T-helper 2 cell treated with Interferon-gamma antibody and Interleukin-4, amounts not matched to agents 100 ng/mL and 5 ng/mL, for 36 hours (primary cell): ENCODE data around the gene CKAP2L. TPM values are rescaled to one million over a fixed set of nuclear protein-coding genes. Genes with fewer than 3 reads are reported as not detected.
"Not testable (repeated sequence)": the region's sequence is repeated elsewhere in the genome, so short reads cannot be mapped to it uniquely, and the experiment has no call there.

Experiments used
- intact Hi-C: fragments of 100-400 bp; cut with micrococcal nuclease; formaldehyde crosslinking; loops from one replicate; pipeline ENCODE4 v1.15.1; 2023
- total RNA-seq: library from RNA; stranded (reverse); gene quantifications from 2 replicates; pipeline ENCODE4 v1.2.3, GENCODE V29; 2022

CKAP2L gene
- total RNA-seq, 1 donor from 2014 or later = 49.6 TPM

DNA sequence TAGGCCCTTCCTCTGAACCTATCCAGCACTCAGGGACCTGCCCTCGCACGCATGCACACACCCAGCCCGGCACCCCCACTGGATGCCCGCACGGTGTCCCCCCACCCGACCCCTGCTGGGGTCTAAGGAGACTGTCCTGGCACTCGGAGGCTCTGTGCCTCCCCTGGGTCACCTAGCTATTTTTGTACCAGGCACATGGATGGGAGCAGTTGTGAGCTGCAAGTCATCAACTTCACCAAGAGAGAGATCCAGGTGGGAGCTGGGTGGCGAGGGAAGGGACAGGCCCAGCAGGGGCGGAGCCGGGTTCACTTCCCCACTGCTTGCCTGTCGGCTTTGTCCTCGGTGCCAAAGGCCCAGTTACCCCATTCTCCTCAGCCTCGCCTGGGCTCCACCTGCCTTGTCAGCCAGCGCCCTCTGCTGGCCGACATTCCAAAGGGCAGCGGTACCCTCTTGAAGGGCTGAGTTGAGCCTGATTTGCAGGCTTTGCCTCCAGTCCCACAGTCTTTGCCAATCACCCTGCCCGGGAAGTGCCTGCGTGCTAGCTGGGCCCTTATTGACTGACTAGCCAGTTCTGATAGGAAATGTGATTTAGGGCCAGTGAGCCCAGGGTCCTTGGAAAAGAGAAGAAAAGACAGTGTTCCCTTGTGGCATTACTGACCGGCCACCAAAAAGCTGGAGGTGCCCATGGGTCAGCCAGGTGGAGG lies 37.8 kb downstream of the CKAP2L start:
- intact Hi-C loops = loop anchor here (1.0 to 2.0 kb wide), 7 partner anchors 35 to 246 kb away; partner anchors contain the start of genes CHCHD5, CKAP2L and SLC20A1

DNA sequence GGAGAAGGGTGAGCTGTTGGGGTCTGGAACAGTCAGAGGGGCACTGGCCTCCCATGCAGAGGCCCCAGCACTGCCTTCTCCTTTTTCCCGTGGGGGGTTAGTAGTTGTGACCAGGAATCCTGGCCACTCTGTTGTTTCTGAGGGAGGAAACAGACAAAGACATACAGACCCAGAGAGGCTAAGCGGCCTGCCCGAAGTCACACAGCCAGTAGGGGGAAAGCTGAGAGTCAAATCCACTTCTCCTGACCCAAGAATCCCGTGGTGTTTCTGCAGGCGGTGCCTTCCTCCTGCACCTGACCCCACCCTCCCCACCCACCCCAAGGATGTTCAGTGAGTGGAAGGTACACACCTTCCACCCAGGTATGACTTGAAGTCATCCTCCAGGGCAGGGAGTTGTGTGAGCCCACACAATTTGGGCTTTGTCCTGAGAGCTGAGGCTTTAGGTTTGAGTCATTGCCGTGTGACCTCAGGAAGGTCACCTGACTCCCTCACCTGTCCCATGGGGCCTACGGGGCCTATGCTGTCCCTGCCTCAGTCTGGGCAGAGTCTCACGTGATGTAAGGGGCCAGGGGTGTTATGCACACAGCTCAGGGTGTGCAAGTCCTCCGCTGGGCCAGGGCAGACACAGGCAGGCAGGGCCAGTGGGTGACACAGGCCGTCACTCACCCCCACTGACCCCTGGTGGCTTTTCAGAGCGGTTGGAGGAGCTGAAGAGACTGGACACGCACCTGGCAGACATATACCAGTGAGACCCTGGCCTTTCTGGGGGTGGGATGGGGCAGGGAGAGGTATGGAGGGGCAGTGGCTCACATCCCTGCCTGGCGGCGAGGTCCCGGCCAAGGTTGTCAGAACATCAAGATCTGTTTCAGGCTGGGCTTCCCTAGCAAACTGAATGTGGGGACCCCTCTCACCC lies 38.6 kb downstream of the CKAP2L start:
- intact Hi-C loops = loop anchor here (1.0 to 2.0 kb wide), 7 partner anchors 34 to 245 kb away; partner anchors contain the start of genes CHCHD5, CKAP2L and SLC20A1

DNA sequence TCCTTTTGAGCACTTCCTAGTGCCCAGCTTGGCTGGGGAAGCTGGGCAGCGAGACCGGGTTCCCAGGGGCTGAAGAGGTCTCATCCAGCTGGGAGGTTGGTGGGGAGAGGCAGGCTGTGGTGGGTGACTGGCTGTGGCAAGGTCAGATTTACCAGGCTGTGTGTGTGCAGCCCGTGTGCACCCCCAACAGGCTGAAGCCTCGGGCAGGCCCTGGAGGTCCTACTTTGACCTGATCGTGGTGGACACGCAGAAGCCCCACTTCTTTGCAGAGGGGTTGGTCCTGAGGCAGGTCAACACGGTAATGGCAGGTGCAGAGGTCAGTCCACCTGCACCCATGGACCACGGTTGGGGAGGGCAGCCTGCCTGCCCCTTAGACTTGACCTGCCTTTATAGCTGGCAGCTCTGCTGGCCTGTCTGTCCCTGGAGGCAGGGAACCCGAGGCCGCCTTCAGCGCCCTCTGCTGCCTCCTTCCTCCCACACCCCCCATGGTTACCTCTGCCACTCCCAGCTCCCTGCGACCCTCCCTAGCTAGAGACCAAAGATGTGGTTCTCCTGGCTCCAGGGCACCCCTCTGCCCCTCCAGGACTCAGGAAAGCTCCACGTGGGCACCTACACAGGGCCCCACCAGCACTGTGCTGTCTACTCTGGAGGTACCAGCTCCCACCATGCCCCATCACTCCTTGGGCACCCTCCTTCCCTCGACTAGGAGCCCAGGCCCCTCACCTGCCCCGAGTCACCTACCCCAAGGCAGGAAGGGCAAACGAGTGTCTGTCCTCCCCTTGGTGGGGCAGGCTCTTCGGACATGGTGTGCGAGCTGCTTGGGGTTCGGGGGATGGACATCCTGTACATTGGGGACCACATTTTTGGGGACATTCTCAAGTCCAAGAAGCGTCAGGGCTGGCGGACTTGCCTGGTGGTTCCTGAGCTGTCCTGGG lies 39.6 kb downstream of the CKAP2L start:
- intact Hi-C loops = no loop called here

DNA sequence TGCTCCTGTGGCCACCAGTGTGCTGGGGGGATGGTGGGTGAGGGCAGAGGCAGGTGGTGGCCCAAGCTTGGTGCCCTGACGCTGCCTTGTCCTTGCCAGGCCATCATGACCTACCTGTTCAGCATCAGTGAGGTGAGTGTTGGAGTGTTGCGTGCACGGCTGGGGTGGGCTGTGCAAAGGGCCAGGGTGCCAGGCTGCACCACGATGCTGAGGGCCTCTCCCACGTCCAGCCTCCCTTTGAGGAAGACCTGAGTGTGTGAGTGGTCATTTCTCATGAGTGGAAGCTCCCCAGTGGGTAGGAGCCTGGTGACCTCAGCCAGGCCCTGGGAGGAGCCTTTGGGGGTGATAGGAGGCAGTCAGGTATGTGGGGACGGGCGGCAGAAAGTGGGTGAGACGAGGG lies 40.4 kb downstream of the CKAP2L start:
- intact Hi-C loops = no loop called here

DNA sequence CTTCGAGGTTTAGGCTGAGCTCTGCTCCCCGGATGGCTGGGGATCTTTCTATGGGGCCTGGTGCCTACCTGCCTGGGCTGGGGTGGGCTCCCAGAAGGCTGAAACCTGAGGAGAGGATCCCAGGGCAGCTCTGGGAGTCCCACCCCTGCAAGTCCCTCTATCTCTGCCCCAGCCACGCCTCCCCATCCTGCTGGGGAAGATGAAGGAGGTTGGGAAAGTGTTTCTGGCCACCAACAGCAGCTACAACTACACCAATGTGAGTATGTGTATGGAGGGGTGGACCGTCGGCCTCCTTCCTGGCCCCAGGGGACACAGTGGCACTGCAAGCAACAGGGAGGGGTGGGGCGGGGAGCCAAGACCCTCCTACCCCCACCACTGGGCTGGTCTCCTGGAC lies 40.9 kb downstream of the CKAP2L start:
- intact Hi-C loops = no loop called here

DNA sequence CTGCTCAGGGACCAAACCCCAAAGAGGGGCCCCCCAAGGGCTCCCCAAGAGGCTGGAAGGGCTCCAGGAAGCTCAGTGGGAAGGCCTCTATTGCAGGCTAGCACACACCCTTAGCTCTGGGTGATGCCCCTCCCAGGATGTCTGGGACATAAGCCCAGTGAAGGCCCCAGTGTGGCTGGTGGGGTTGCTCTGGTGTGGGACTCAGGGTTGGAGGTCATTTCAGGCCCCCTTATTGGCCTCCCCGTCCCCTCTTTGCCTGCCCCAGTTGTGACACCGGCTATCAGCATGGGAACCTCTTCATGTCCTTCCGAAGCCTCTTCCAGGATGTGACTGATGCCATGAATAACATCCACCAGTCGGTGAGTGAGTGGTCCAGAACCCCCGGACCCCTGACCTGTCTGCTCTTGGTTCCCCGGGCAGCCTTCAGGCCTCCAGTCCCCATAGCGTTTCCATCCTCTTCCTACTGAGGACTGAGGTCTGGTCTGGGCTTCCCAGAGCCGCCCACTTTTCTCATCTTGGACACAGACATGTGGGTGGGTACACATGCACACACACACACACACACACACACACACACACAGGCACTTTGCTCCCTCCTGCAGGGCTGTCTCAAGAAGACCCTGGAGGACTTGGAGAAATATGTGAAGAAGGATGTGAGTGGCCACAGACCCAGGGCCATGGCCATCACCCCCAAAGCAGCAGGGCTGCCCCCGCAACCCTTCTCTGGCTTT lies 41.4 kb downstream of the CKAP2L start:
- intact Hi-C loops = no loop called here

- intact Hi-C loops = no loop called here
Measured at GRCh38 chr2:112721819-112722522, 42.4 kb downstream of the CKAP2L start.

- intact Hi-C loops = no loop called here
Measured at GRCh38 chr2:112720785-112721184, 43.6 kb downstream of the CKAP2L start, which contains the start of gene NT5DC4. Gene NT5DC4 (plus strand): TSS chr2:112721020. CDS start chr2:112721080, 60 bp downstream.

- intact Hi-C loops = no loop called here
Measured at GRCh38 chr2:112718863-112719370, 45.5 kb downstream of the CKAP2L start.

DNA sequence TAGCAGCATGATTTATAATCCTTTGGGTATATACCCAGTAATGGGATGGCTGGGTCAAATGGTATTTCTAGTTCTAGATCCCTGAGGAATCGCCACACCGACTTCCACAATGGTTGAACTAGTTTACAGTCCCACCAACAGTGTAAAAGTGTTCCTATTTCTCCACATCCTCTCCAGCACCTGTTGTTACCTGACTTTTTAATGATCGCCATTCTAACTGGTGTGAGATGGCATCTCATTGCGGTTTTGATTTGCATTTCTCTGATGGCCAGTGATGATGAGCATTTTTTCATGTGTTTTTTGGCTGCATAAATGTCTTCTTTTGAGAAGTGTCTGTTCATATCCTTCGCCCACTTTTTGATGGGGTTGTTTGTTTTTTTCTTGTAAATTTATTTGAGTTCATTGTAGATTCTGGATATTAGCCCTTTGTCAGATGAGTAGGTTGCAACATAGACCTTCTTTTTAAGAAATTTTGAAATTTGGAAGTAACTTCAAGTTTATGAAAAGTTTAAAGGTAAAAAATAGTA lies 47.5 kb downstream of the CKAP2L start:
- intact Hi-C loops = not testable (repeated sequence)

DNA sequence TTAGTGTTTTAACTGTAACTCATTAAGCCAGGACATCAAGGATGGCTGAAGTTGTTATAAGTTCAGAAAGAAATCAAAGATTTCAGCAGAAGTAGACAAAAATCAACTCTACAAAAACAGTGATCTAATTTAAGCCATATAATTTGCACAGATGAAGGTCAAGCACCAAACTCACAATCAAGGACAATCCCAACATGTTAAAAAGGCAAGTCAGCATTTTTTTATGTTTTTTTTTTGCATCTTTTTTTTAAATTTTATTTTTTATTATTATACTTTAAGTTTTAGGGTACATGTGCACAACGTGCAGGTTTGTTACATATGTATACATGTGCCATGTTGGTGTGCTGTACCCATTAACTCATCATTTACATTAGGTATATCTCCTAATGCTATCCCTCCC lies 48.3 kb downstream of the CKAP2L start:
- intact Hi-C loops = not testable (repeated sequence)

DNA sequence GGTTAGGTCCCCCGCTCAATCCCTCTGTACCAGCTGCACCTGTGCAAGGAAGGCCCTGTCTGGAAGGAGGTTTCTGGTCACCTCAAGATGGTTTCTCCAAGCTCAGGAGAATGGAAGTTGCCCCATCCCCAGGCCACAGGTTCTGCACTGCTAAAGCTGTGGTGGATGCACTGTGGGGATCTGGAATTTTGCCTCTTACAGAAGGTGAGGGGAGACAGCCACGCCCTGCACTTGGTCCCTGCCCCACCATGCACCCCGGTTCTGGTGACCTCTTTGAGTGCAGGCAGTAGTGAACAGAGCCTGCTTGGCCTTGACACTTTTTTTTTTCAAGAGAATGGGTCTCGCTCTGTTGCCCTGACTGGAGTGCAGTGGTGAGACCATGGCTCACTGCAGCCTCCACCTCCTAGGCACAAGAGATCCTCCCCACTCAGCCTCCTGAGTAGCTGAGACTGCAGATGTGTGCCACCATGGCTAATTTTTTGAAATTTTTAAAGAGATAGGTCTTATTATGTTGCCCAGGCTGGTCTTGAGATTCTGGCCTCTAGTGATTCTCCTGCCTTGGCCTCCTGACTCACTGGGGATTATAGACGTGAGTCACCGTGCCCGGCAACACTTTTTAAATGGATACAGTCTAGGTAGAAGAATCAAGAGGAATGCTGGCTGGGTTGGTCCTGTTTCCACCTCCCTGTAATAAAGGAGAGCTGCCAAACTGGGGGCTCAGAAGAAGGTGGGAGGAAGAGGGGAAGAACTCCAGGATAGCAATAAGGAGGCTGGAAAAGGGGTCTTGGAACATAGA lies 49.4 kb downstream of the CKAP2L start:
- intact Hi-C loops = no loop called here

DNA sequence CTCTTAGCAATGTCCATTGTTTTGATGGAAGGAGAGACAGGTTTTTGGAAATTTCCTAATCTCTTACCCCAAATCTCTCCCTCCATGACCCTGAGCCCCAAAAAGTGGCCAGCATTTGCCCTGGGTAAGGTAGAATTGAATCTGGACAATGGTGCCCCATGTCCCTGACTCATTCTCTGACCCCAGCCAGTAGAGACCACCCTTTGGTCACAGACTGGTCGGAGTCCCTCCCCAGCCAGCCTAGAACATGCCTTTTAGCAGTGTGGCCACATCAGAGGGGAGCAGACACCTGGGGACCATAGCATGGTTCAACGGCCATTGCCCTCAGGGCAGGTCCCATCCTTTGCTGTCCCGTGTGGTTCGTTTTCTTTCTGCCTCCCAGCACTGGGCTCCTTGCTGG lies 50.1 kb downstream of the CKAP2L start:
- intact Hi-C loops = no loop called here

DNA sequence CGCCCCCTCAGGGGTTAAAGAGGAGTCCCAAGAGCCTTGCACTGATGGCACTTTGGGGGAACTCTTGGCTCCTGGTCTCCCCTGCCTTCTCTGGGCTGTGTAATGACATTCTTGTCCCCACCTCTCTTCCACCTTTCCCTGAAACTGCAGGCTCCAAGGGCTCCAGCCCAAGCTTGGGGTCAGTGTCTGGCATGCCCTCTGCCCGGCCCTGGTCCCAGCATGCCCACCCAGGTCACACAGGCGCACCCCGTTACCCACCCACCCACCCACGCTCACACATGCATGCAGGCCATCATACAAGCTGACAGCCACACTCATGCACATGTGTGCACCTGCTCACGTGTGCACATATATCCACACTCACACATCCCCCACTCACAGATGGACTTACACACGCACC lies 50.5 kb downstream of the CKAP2L start:
- intact Hi-C loops = no loop called here

DNA sequence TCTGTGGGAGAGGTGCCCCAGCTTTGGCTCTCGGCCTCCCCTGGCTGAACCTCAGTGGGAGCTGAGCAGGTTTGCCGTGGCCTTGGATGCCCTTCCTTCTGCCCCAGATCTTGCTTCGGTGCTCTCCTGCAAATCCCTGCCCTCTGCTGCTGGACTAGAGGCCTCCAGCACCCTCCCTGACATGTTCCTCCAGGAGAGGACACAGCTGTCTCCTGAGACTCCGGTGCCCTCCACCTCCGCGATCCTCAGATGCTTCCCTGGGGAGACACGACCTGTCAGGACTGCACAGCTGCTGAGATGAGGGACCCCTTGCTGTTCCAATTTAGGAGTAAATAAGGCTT lies 50.9 kb downstream of the CKAP2L start:
- intact Hi-C loops = no loop called here

GRCh38 chr2:112712903-112713584 lies 51.4 kb downstream of the CKAP2L start:
- intact Hi-C loops = no loop called here

- intact Hi-C loops = no loop called here
Measured at GRCh38 chr2:112712465-112712864, 51.9 kb downstream of the CKAP2L start.
